PFSK-1 (cell line): ENCODE data around the gene NR2F6.

Experiments
- FOXP2 ChIP-seq: optimal IDR thresholded peaks from 2 replicates; pipeline ENCODE3; 2011; ENCODE audit warnings: borderline replicate concordance, control low read depth, inconsistent platforms; ENCODE audit not compliant: insufficient read depth; ENCODE audit errors: extremely low read length, extremely low read depth
- POLR2AphosphoS5 ChIP-seq: IDR thresholded peaks from 2 replicates; pipeline ENCODE4 v1.6.1; 2012; ENCODE audit warnings: low read depth, mild to moderate bottlenecking, control low read depth, low read length, moderate library complexity
- REST ChIP-seq, 2 experiments: IDR thresholded peaks; 2 replicates each; pipeline versions ENCODE4 v1.6.1 to v1.8.0; 2011 to 2012; ENCODE audit warnings: low read depth in 2 of 2, low read length in 2 of 2, control low read depth in 1 of 2, inconsistent platforms in 1 of 2, mild to moderate bottlenecking in 1 of 2, moderate library complexity in 1 of 2; ENCODE audit not compliant: insufficient read depth in 1 of 2
- SIN3A ChIP-seq: IDR thresholded peaks from 2 replicates; pipeline ENCODE4 v1.6.1; 2012; ENCODE audit warnings: mild to moderate bottlenecking, low read length, moderate library complexity, borderline replicate concordance; ENCODE audit not compliant: insufficient read depth
- TAF1 ChIP-seq: IDR thresholded peaks from 2 replicates; pipeline ENCODE4 v1.6.1; 2012; ENCODE audit warnings: low read length, control low read depth, borderline replicate concordance; ENCODE audit not compliant: insufficient read depth

The NR2F6 gene

GRCh38 chr19:17246681-17247425, 1.1 kb upstream of the NR2F6 start:
- TF ChIP-seq FOXP2 (peak; percentile 28), SIN3A (0 out of 2 replicates have a peak, but pooled peaks have one; percentile 5), POLR2AphosphoS5 (no peak)

GRCh38 chr19:17244618-17245534, 843 bp downstream of the NR2F6 start:
- no peak for TF ChIP-seq SIN3A
- TF ChIP-seq FOXP2, result no peak
- TF ChIP-seq TAF1, result no peak
- no peak for TF ChIP-seq REST (IDR thresholded peaks at IDR 0.05; ENCODE audit: insufficient read depth in 1 of 2, low read depth in 2 of 2, low read length in 2 of 2)

- TF ChIP-seq SIN3A, result no peak
- TF ChIP-seq TAF1, result no peak
- TF ChIP-seq POLR2AphosphoS5, result no peak; the same call in 1 of the 2 replicates
- no peak for TF ChIP-seq FOXP2
- no peak for TF ChIP-seq REST (IDR thresholded peaks at IDR 0.05; ENCODE audit: insufficient read depth in 1 of 2, low read depth in 2 of 2, low read length in 2 of 2)
Measured at GRCh38 chr19:17243830-17244617, 1.7 kb downstream of the NR2F6 start.

- TF ChIP-seq TAF1 (no peak), FOXP2 (no peak), POLR2AphosphoS5 (no peak), SIN3A (no peak), REST (IDR thresholded peaks at IDR 0.05; ENCODE audit: insufficient read depth in 1 of 2, low read depth in 2 of 2, low read length in 2 of 2) (no peak)
Measured at GRCh38 chr19:17243211-17243829, 2.4 kb downstream of the NR2F6 start.
